ENCODE measurements around the gene SPOP. TPM values are rescaled to one million over a fixed set of nuclear protein-coding genes. Genes with fewer than 3 reads are reported as not detected.
A peak's percentile ranks its signal among the peaks of the same experiment; 100 is the strongest.
"Not testable (repeated sequence)": the region's sequence is repeated elsewhere in the genome, so short reads cannot be mapped to it uniquely, and the experiment has no call there.

SPOP gene
- total RNA-seq, 8 experiments from 2014 or later = 39.4 to 61.7 (median 45.4) TPM

- ATAC-seq (replicated peaks in 6 of 8) = peak in 3 of 8 experiments; percentile 29 to 64 (median 58)
- WGBS, 10 experiments = 34 to 100% methylated on average over 2 to 7 of the region's 27 CpGs; no CpG with 5 or more reads in 8 of the 10 experiments
- in situ Hi-C loops (cut with MboI; ENCODE audit: low pct_unique_long_range_greater_than_20kb in 2 of 9, low sequenced_read_pairs in 9 of 9, unreplicated experiment in 9 of 9) = loop anchor here (5.0 to 25.0 kb wide), 10 partner anchors 57 to 460 kb away; partner anchors contain the start of genes DLX3 (in 4 of the 9), PHB1 (in 4 of the 9), NGFR (in 1 of the 9) and TAC4 (in 1 of the 9)
- Histone ChIP-seq H3K4me3 (no peak overlapping the region), H3K4me1 (replicated peaks in 1 of 2) (peaks cover 3% of the 10 kb centered on the region in 2 donors), H3K27ac (no peak overlapping the region)
Measured at GRCh38 chr17:49552070-49552751, 125.7 kb downstream of the SPOP start.

GRCh38 chr17:49551221-49552069, 126.5 kb downstream of the SPOP start:
- 56 to 100% (median 92%) methylated on average over 1 to 5 of the region's 12 CpGs; no CpG with 5 or more reads in 3 of the 10 experiments for WGBS, 10 experiments

GRCh38 chr17:49550764-49551163, 127.1 kb downstream of the SPOP start:
- ATAC-seq (replicated peaks in 6 of 8) = not testable (repeated sequence)
- 67 to 96% (median 86%) methylated on average over 3 to 9 of the region's 9 CpGs; no CpG with 5 or more reads in 5 of the 10 experiments for WGBS, 10 experiments

More at GRCh38 chr17:49551221-49552069, 126.5 kb downstream of the SPOP start:
- ATAC-seq (replicated peaks in 6 of 8) = no peak
- H3K27ac ChIP-seq = no peak overlapping the region
- H3K4me1 ChIP-seq (replicated peaks in 1 of 2) = peaks cover 3% of the 10 kb centered on the region in 2 donors
- in situ Hi-C loops (cut with MboI; ENCODE audit: low pct_unique_long_range_greater_than_20kb in 2 of 9, low sequenced_read_pairs in 9 of 9, unreplicated experiment in 9 of 9) = loop anchor here (5.0 to 25.0 kb wide), 10 partner anchors 57 to 461 kb away; partner anchors contain the start of genes DLX3 (in 4 of the 9), PHB1 (in 4 of the 9), NGFR (in 1 of the 9) and TAC4 (in 1 of the 9)
- H3K4me3 ChIP-seq = no peak overlapping the region

GRCh38 chr17:49549691-49550678, 127.9 kb downstream of the SPOP start:
- no peak for ATAC-seq (replicated peaks in 6 of 8)

More at GRCh38 chr17:49550764-49551163, 127.1 kb downstream of the SPOP start:
- H3K27ac ChIP-seq; H3K4me1 ChIP-seq (replicated peaks in 1 of 2); H3K4me3 ChIP-seq: not testable (repeated sequence)
- in situ Hi-C loops (cut with MboI; ENCODE audit: low pct_unique_long_range_greater_than_20kb in 2 of 9, low sequenced_read_pairs in 9 of 9, unreplicated experiment in 9 of 9) = loop anchor here (5.0 to 25.0 kb wide), 10 partner anchors 56 to 462 kb away; partner anchors contain the start of genes DLX3 (in 4 of the 9), PHB1 (in 4 of the 9), NGFR (in 1 of the 9) and TAC4 (in 1 of the 9)

GRCh38 chr17:49549311-49549605, 128.6 kb downstream of the SPOP start:
- H3K4me3 ChIP-seq = no peak overlapping the region
- H3K27ac ChIP-seq = no peak overlapping the region
- ATAC-seq (replicated peaks in 6 of 8) = no peak
- peaks cover 3 to 5% of the 10 kb centered on the region in 2 donors for H3K4me1 ChIP-seq (replicated peaks in 1 of 2)
- 80% methylated on average over 2 of the region's 6 CpGs; no CpG with 5 or more reads in 9 of the 10 experiments for WGBS, 10 experiments
- in situ Hi-C loops (cut with MboI; ENCODE audit: low pct_unique_long_range_greater_than_20kb in 2 of 9, low sequenced_read_pairs in 9 of 9, unreplicated experiment in 9 of 9) = no loop called here

More at GRCh38 chr17:49549691-49550678, 127.9 kb downstream of the SPOP start:
- Histone ChIP-seq H3K4me1 (replicated peaks in 1 of 2) (peaks cover 3 to 5% of the 10 kb centered on the region in 2 donors), H3K4me3 (no peak overlapping the region), H3K27ac (no peak overlapping the region)
- in situ Hi-C loops (cut with MboI; ENCODE audit: low pct_unique_long_range_greater_than_20kb in 2 of 9, low sequenced_read_pairs in 9 of 9, unreplicated experiment in 9 of 9) = loop anchor here (5.0 to 25.0 kb wide), 10 partner anchors 55 to 462 kb away; partner anchors contain the start of genes DLX3 (in 4 of the 9), PHB1 (in 4 of the 9), NGFR (in 1 of the 9) and TAC4 (in 1 of the 9)
- WGBS, 10 experiments = 71 to 100% (median 89%) methylated on average over 1 to 6 of the region's 20 CpGs; no CpG with 5 or more reads in 3 of the 10 experiments

Other genes starting within 250 kb of the SPOP start
- 100 to 1,000 TPM in 4 of 8 experiments, 10 to 100 TPM in 1, 1 to 10 TPM in 2, under 1 TPM in 1; 0.45 to 139 (median 83.6) TPM for gene NGFR, start 182.8 kb downstream of the SPOP start, total RNA-seq
- gene NXPH3, start 102.2 kb downstream of the SPOP start, total RNA-seq = 1 to 10 TPM in 1 of 8 experiments, under 1 TPM in 7; 0.16 to 1.3 (median 0.39) TPM
- gene SLC35B1, start 29.9 kb upstream of the SPOP start, total RNA-seq = 10 to 100 TPM; 35.7 to 66.0 (median 56.1) TPM
- gene FAM117A, start 86.0 kb upstream of the SPOP start, total RNA-seq = 10 to 100 TPM in 4 of 8 experiments, 1 to 10 TPM in 4; 2.2 to 17.2 (median 9.9) TPM
- gene KAT7, start 110.6 kb upstream of the SPOP start, total RNA-seq = 10 to 100 TPM; 18.2 to 45.5 (median 33.7) TPM
- gene TAC4, start 170.0 kb upstream of the SPOP start, total RNA-seq = 1 to 10 TPM in 1 of 8 experiments, under 1 TPM in 1, not detected in 6; 0.49 to 1.0 TPM